GM18508 (cell line): ENCODE results near the gene POMC.
"Not testable (repeated sequence)": the region's sequence is repeated elsewhere in the genome, so short reads cannot be mapped to it uniquely, and the experiment has no call there.

Experiments used
- ATAC-seq: cut with Tn5 transposase; IDR thresholded peaks from one replicate; pipeline ENCODE4 v1.9.1; 2021; ENCODE audit warnings: moderate number of reproducible peaks; ENCODE audit not compliant: insufficient read depth, unreplicated experiment

Gene POMC

DNA sequence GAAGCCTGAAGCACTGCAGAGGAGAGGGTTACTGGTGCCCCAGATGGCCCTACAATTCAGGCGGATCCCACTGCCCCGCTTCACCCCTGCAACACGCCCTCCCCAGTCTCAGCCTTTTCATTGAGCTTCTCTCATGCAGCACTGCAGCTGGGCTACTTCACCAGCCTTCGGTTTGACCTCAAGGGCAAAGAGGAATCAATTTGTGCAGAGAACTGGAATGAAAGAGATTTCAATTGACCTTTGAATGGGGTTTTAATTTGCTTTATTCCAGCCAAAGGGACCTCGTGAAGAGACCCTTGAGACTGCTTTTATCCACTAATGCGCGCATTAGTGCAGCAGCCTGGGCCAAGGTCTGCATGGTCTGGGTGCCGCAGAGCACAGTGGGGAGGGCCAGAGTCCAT lies 8.8 kb upstream of the POMC start:
- ATAC-seq = no peak

- ATAC-seq = no peak
These were observed 8.3 kb upstream of the POMC start for GRCh38 chr2:25176541-25177181.

- no peak for ATAC-seq
These were observed 7.8 kb upstream of the POMC start for GRCh38 chr2:25176138-25176537.

DNA sequence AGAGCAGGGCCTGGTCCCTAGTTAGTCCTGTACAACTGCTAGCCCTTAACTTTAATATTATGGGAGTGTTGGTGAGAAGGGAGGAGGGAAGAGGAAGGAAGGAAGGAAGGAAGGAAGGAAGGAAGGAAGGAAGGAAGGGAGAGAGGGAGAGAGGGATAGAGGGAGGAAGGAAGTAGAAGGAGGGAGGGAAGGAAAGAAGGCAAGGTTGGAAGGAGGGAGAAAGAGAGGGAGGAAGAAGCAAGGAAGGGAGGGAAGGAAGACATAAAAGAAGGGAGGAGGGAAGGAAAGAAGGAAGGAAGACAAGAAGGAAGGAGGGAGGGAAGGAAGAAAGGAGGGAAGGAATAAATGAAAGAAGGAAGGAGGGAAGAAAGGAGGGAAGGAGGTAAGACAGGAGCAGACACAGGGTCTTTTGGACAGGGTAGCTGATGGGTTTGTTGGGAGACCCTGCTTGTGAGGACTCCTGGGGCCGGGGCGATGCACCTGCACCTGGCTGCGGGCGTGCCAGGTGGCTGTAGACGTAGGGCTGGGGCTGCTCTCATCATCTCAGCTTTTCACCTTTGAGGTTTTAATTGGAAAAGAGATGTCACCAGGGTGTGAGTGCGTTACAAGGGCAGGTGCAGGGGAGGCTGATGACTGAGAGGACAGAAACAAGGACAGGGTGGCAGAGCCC lies 5.9 kb upstream of the POMC start:
- ATAC-seq = no peak

DNA sequence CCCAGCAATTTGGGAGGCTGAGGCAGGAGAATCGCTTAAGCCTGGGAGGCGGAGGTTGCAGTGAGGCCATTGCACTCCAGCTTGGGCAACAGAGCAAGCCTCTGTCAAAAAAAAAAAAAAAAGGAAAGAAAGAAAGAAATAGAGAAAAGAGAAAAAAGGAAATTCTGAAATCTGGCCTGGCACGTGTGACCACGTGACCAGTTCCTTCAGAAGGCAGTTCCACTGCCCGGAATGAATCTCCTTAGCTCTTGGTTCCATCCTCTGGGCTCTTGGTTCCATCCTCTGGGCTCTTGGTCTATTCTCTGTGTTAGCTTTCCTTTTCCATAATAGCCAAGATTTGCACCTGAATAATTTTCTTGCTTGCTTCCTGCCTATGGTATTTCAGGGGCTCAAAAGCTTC lies 5.3 kb upstream of the POMC start:
- no peak for ATAC-seq

- ATAC-seq = no peak
These were observed 2.5 kb upstream of the POMC start for GRCh38 chr2:25170888-25171287.

DNA sequence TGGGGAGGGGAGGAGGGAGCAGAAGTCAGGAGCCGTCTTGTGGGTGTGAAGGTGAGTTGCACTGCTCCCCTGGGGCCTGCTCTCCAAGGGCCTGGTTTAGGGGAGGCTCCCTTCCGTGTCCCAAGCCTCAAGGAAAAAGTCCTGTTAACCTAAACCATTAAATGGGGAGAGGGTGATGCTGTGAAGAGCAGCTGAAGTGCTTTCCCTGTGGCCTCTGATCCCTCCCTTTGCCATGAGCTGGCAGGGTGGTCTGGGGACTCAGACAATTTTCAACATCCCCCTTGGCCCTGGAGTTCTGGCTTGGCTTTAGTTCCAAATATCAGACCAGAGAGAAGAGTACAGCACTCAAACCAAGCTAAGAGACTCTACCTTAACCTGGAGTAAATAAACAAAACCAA lies 692 bp upstream of the POMC start:
- no peak for ATAC-seq

DNA sequence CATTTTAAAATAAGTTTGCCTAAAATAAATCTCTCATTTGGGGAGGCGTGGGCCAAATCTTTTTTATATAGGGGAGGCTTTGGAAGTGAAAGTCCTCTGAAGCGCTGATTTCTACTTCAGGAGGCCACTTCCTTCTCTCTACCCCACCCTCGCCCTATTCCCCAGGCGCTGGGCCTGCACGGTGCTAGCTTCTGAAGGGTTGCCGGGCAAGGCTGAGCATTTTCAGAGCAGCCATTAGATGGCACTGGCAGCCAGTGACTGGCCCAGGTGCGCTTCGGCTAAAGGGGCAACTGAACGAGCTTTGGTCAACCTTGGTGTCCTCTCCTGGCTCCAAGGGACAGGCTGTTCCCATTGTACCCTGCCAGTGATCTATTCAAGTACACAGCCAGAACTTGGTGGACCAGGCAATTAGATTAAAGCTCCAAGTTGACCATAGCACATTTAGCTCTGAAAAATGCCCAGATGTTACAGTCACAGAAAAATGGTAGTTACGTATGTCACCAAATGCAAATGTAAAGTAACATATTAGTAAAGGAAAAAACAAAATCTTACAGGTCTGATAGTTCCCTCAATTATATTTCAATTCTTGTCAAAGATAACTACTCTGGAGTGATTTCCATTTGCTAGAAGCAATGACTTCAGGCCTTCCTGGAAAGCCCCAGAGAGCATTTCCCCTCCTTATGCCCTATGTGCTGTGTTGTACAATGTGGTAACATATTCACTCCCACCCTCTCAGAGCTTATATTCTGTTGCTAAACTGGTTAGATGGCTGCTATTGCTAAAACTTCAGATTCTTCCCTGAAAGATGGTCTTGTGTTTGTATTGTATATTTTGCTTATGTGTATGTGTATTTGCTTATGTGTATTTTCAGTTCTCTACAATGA lies 2.1 kb downstream of the POMC start:
- no peak for ATAC-seq

DNA sequence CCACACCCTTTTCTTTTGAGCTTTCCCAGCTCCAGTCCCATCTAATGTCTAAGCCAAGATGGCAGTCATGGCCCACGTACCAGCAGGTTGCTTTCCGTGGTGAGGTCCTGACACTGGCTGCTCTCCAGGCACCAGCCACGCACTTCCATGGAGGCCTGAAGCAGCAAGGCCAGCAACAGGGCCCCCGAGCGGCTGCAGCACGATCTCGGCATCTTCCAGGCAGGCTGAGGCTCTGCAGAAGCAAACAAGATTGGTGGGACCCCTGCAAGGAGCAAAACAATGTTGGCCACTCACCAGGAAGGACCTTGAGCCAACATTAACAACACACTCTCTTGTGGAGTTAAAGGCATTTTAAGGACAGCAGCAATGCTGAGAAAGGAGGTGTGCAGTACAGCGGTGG lies 3.8 kb downstream of the POMC start:
- no peak for ATAC-seq

- not testable (repeated sequence) for ATAC-seq
These were observed 6.3 kb downstream of the POMC start for GRCh38 chr2:25162061-25162460.

DNA sequence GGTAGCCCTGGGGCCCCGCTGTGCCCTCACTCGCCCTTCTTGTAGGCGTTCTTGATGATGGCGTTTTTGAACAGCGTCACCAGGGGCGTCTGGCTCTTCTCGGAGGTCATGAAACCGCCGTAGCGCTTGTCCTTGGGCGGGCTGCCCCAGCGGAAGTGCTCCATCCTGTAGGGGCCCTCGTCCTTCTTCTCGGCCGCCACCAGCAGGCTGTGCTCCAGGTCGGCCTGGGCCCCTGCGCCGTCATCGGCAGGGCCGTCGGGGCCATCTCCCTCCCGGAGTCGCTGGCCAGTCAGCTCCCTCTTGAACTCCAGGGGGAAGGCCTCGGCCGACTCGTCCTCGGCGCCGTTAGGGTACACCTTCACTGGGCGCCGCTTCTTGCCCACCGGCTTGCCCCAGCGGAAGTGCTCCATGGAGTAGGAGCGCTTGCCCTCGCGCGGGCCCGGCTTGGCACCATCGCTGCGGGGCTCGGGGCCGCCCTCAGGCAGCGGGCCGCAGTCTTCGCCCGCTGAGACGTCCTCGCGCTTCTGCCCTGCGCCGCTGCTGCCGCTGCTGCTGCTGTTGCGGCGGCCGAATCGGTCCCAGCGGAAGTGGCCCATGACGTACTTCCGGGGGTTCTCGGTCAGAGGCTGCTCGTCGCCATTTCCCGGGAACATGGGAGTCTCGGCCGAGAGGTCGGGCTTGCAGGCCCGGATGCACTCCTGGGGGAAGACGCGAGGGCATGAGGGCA lies 7.2 kb downstream of the POMC start:
- no peak for ATAC-seq

DNA sequence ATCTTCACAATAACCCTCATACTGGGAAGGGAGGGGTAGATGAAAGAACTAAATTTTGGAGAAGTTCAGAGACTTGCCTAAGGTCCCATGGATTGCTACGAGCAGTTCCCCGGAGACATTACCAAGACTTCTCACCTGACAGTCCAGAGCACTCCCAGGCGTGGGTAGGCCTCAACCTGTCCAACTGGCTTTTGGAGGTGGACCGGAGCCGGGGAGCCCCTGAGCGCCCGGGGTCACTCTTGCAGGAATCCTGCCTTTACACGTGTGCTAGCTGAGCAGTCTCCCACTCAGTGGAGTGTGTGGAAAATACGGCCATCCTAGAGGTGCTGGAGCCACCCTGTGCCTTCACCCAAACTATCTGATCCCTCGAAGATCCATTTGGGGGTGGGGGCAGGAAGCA lies 8.0 kb downstream of the POMC start:
- no peak for ATAC-seq

DNA sequence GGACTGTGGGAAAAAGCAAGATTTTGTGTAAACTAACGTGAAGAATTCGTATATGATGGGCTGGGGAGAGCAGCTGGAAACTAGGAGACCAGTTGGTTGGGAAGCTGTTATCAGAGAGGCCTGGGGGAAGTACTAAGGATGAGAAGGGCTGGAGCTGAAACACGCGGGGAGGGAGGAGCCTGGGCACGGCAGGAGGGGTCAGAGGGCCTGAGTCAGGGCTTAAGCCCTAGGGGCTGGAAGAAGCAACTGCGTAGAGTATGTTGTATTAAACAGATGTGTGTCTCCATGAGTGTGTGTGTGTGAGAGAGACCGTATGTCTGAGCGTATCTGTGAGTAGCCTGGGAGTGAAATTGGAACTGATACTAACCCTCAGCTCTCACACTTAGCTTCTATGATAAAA lies 8.4 kb downstream of the POMC start:
- no peak for ATAC-seq

DNA sequence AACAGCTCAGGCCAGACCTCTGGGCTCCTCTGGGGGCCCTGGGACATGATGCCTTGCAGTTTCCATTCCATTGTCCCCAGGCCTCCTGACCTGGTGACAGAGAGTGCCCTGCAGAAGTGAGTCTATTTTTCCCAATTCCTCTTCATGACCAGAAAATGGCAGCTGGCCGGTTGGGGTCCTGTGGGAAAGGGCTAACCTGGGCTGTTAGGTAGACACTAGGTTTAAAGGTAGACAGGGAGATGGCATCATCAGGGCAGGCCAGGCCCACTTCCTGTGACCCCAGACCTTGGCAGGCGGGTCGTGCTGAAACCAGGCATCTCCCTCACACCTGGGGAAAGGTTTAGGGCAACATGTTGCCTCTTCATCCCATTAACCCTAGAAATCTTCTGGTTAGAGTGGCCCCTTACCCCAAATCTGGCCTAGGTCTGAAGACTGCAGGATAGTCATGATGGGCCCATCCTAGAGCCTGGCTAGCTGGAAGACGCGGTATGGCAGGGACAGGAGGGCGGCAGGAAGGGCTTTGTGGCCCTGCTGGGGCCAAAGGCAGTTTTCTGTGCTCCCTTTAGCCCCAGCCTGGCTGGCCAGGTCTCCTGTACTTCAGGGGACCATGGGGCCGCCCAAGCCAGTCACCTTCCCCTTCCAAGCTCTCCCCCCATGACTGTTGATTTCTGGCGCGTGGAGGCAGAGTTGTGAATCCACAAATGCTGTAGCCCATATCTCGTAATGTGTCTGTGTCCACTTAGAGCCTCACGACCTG lies 10.1 kb downstream of the POMC start:
- ATAC-seq = no peak

GRCh38 chr2:25155401-25155800 lies 13.0 kb downstream of the POMC start:
- no peak for ATAC-seq

- no peak for ATAC-seq
These were observed 16.7 kb downstream of the POMC start for GRCh38 chr2:25151718-25152117.

GRCh38 chr2:25150993-25151392 lies 17.4 kb downstream of the POMC start:
- not testable (repeated sequence) for ATAC-seq

GRCh38 chr2:25149646-25150045 lies 18.7 kb downstream of the POMC start:
- no peak for ATAC-seq

DNA sequence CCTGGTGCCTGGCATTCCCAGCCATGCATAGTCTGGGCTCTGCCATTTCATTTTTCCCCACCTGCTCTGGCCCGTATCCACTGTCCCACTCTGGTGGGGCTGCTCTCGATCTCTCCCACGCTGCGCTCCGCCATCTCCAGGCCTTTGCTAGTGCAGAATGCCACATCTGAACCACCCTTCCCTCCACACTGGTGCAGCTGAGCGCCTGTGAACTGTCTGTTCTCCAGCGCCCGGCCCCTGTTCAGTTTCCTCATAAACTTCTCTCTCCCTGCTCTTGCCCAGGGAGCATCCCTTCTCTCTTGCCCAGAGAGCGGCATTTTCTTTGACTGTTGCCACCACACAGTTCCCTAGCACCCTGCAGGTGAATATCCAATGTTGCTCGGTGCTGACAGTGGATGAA lies 21.5 kb downstream of the POMC start:
- ATAC-seq = no peak

DNA sequence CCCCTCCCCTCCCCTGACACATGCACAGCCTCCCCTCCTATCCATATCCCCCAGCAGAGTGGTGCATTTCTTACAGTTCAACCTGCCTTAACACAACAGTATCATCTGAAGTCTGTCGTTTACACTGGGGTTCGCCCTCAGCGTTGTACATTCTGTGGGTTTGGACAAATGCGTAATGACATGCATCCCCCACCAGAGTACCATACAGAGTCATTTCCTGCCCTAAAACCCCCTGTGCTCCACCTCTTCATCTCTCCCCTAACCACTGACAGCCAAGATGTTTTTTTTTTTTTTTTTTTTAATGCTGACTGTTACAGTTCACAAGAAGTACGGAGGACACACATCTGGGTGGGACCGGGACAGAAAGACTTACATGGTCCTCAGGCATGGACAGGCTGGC lies 22.6 kb downstream of the POMC start:
- no peak for ATAC-seq
